ENCODE measurements around the gene GLP2R.

GLP2R gene

GRCh38 chr17:9859781-9860180 lies 34.1 kb downstream of the GLP2R start:
- no peak for DNase-seq

- no peak for DNase-seq
These were observed 35.1 kb downstream of the GLP2R start for GRCh38 chr17:9860851-9861250.

- no peak for DNase-seq
These were observed 36.5 kb downstream of the GLP2R start for GRCh38 chr17:9862220-9862619.

- no peak for DNase-seq
These were observed 37.2 kb downstream of the GLP2R start for GRCh38 chr17:9862949-9863348.

GRCh38 chr17:9865586-9865985 lies 39.9 kb downstream of the GLP2R start:
- no peak for DNase-seq

GRCh38 chr17:9868552-9868951 lies 42.8 kb downstream of the GLP2R start:
- no peak for DNase-seq

- DNase-seq: no peak
These were observed 47.1 kb downstream of the GLP2R start for GRCh38 chr17:9872852-9873251.

GRCh38 chr17:9874722-9875121 lies 49.0 kb downstream of the GLP2R start:
- DNase-seq: no peak

GRCh38 chr17:9875441-9875840 lies 49.7 kb downstream of the GLP2R start:
- no peak for DNase-seq

- no peak for DNase-seq
These were observed 52.6 kb downstream of the GLP2R start for GRCh38 chr17:9878356-9878755.

GRCh38 chr17:9878786-9879525 lies 53.2 kb downstream of the GLP2R start:
- no peak for DNase-seq

GRCh38 chr17:9880582-9880999 lies 54.9 kb downstream of the GLP2R start:
- DNase-seq: no peak

- DNase-seq: no peak
These were observed 57.7 kb downstream of the GLP2R start for GRCh38 chr17:9883451-9883850.

GRCh38 chr17:9886141-9886930 lies 60.6 kb downstream of the GLP2R start:
- DNase-seq: no peak

- no peak for DNase-seq
These were observed 61.8 kb downstream of the GLP2R start for GRCh38 chr17:9887508-9887907.

- no peak for DNase-seq
These were observed 64.4 kb downstream of the GLP2R start for GRCh38 chr17:9890124-9890523.

GRCh38 chr17:9893411-9894012 lies 67.8 kb downstream of the GLP2R start:
- no peak for DNase-seq

- no peak for DNase-seq
These were observed 68.5 kb downstream of the GLP2R start for GRCh38 chr17:9894231-9894630.

- no peak for DNase-seq
These were observed 70.2 kb downstream of the GLP2R start for GRCh38 chr17:9895923-9896322.

GRCh38 chr17:9897372-9897968 lies 71.7 kb downstream of the GLP2R start:
- no peak for DNase-seq

- no peak for DNase-seq
These were observed 73.1 kb downstream of the GLP2R start for GRCh38 chr17:9898812-9899211.

- DNase-seq: no peak
These were observed 73.7 kb downstream of the GLP2R start for GRCh38 chr17:9899280-9900043.
